Measurements from ENCODE around the gene ADAMTSL4. TPM values are rescaled to one million over a fixed set of nuclear protein-coding genes. Genes with fewer than 3 reads are reported as not detected.
A peak's percentile ranks its signal among the peaks of the same experiment; 100 is the strongest.

Gene ADAMTSL4
- total RNA-seq, 1 donor = 5.4 TPM

- peak; percentile 44 for DNase-seq (ENCODE audit: insufficient read length, low spot score, missing footprints)
- Histone ChIP-seq H3K4me3 (ENCODE audit: insufficient read depth, low read length) (no peak overlapping the region), H3K27ac (ENCODE audit: low read depth, low read length) (no peak overlapping the region), H3K36me3 (ENCODE audit: insufficient read depth, low read length) (peaks cover 9% of the 10 kb centered on the region), H3K79me2 (ENCODE audit: insufficient read depth, low read length) (peaks cover 14% of the 10 kb centered on the region), H2AFZ (ENCODE audit: low read length) (no peak overlapping the region), H3K9me3 (ENCODE audit: low read depth, low read length) (no peaks in the 10 kb centered on the region), H3K4me2 (ENCODE audit: insufficient read depth, low read length) (no peak overlapping the region), H3K27me3 (ENCODE audit: insufficient read depth, low read length) (no peaks in the 10 kb centered on the region), H4K20me1 (ENCODE audit: insufficient read depth, low read length) (peaks cover 6% of the 10 kb centered on the region), H3K4me1 (ENCODE audit: insufficient read depth, low read length) (peaks cover 24% of the 10 kb centered on the region)
- TF ChIP-seq CTCF (IDR thresholded peaks at IDR 0.05; ENCODE audit: extremely low read depth, low read depth, low read length) = no peak
These were observed 6.2 kb downstream of the ADAMTSL4 start for GRCh38 chr1:150555198-150555970.

GRCh38 chr1:150555971-150556865 lies 7.0 kb downstream of the ADAMTSL4 start:
- no peak for TF ChIP-seq CTCF (IDR thresholded peaks at IDR 0.05; ENCODE audit: extremely low read depth, low read depth, low read length)
- Histone ChIP-seq H4K20me1 (ENCODE audit: insufficient read depth, low read length) (peaks cover 6% of the 10 kb centered on the region), H2AFZ (ENCODE audit: low read length) (no peak overlapping the region), H3K4me1 (ENCODE audit: insufficient read depth, low read length) (peaks cover 23% of the 10 kb centered on the region), H3K27me3 (ENCODE audit: insufficient read depth, low read length) (no peaks in the 10 kb centered on the region), H3K27ac (ENCODE audit: low read depth, low read length) (no peak overlapping the region), H3K36me3 (ENCODE audit: insufficient read depth, low read length) (peaks cover 9% of the 10 kb centered on the region), H3K79me2 (ENCODE audit: insufficient read depth, low read length) (peaks cover 16% of the 10 kb centered on the region), H3K4me3 (ENCODE audit: insufficient read depth, low read length) (no peak overlapping the region), H3K4me2 (ENCODE audit: insufficient read depth, low read length) (no peak overlapping the region), H3K9me3 (ENCODE audit: low read depth, low read length) (no peaks in the 10 kb centered on the region)
- DNase-seq (ENCODE audit: insufficient read length, low spot score, missing footprints) = peak; percentile 73

GRCh38 chr1:150557065-150557600 lies 7.9 kb downstream of the ADAMTSL4 start:
- H3K9me3 ChIP-seq (ENCODE audit: low read depth, low read length) = no peaks in the 10 kb centered on the region

More at GRCh38 chr1:150557065-150557600, 7.9 kb downstream of the ADAMTSL4 start:
- H3K36me3 ChIP-seq (ENCODE audit: insufficient read depth, low read length) = peaks cover 9% of the 10 kb centered on the region
- H3K4me1 ChIP-seq (ENCODE audit: insufficient read depth, low read length) = peaks cover 26% of the 10 kb centered on the region
- no peak overlapping the region for H2AFZ ChIP-seq (ENCODE audit: low read length)
- no peak for TF ChIP-seq CTCF (IDR thresholded peaks at IDR 0.05; ENCODE audit: extremely low read depth, low read depth, low read length)
- no peaks in the 10 kb centered on the region for H3K27me3 ChIP-seq (ENCODE audit: insufficient read depth, low read length)
- no peak overlapping the region for H3K27ac ChIP-seq (ENCODE audit: low read depth, low read length)
- peak; percentile 36 for DNase-seq (ENCODE audit: insufficient read length, low spot score, missing footprints)
- H4K20me1 ChIP-seq (ENCODE audit: insufficient read depth, low read length) = peaks cover 6% of the 10 kb centered on the region
- no peak overlapping the region for H3K4me3 ChIP-seq (ENCODE audit: insufficient read depth, low read length)
- peaks cover 16% of the 10 kb centered on the region for H3K79me2 ChIP-seq (ENCODE audit: insufficient read depth, low read length)
- H3K4me2 ChIP-seq (ENCODE audit: insufficient read depth, low read length) = no peak overlapping the region

Measured in osteoblast (primary cell).